BLaER1 treated with 17β-estradiol and CSF1 and Interleukin-3, amounts not matched to agents 10 nM and 100 nM (cell line): ENCODE measurements around the gene NKTR.
A peak's percentile ranks its signal among the peaks of the same experiment; 100 is the strongest.
"Not testable (repeated sequence)": the region's sequence is repeated elsewhere in the genome, so short reads cannot be mapped to it uniquely, and the experiment has no call there.

Experiments
- H3K27ac ChIP-seq, 11 experiments: shearing (Covaris generic); formaldehyde crosslinking; 2 replicates each; pipeline ENCODE4 v1.8.1; 2022
- H3K27me3 ChIP-seq, 11 experiments: shearing (Covaris generic); formaldehyde crosslinking; 2 replicates each; pipeline ENCODE4 v1.8.1; 2022
- H3K36me3 ChIP-seq, 11 experiments: shearing (Covaris generic); formaldehyde crosslinking; 2 replicates each; pipeline ENCODE4 v1.8.1; 2022
- H3K4me1 ChIP-seq, 10 experiments: shearing (Covaris generic); formaldehyde crosslinking; 2 replicates each; pipeline ENCODE4 v1.8.1; 2022
- H3K4me2 ChIP-seq, 11 experiments: shearing (Covaris generic); formaldehyde crosslinking; 2 replicates each; pipeline ENCODE4 v1.8.1; 2022
- H3K4me3 ChIP-seq, 10 experiments: shearing (Covaris generic); formaldehyde crosslinking; 2 replicates each; pipeline ENCODE4 v1.8.1; 2022
- H3K9ac ChIP-seq, 11 experiments: shearing (Covaris generic); formaldehyde crosslinking; 2 replicates each; pipeline ENCODE4 v1.8.1; 2022
- H3K9me3 ChIP-seq, 11 experiments: shearing (Covaris generic); formaldehyde crosslinking; replicated peaks in 1 of 11; 2 replicates each; pipeline ENCODE4 v1.8.1; 2022
- H4K20me1 ChIP-seq, 11 experiments: shearing (Covaris generic); formaldehyde crosslinking; 2 replicates each; pipeline ENCODE4 v1.8.1; 2022
- Cebpa-rat ChIP-seq, 11 experiments: shearing (Covaris generic); IDR thresholded peaks; 2 replicates each; pipeline ENCODE4 v1.8.1; 2022

The NKTR gene

GRCh38 chr3:42575137-42575741 lies 25.2 kb upstream of the NKTR start:
- Histone ChIP-seq H3K4me3 (peak overlapping the region in 1 of 10 experiments; percentile 12; a peak in 1 of 20 replicates), H3K4me1 (peaks cover 3 to 16% (median 4%) of the 10 kb centered on the region in 10 experiments), H4K20me1 (peaks cover 0 to 32% (median 7%) of the 10 kb centered on the region in 11 experiments; a peak in 10 of 22 replicates), H3K9me3 (peaks cover 21 to 32% (median 29%) of the 10 kb centered on the region in 11 experiments), H3K9ac (no peak overlapping the region), H3K27me3 (no peaks in the 10 kb centered on the region), H3K27ac (no peak overlapping the region), H3K36me3 (peaks cover 36 to 87% (median 57%) of the 10 kb centered on the region in 11 experiments), H3K4me2 (no peak overlapping the region)
- TF ChIP-seq Cebpa-rat (IDR thresholded peaks at IDR 0.05), result no peak

- no peaks in the 10 kb centered on the region for H3K27me3 ChIP-seq
- H3K9ac ChIP-seq, result no peak overlapping the region
- no peak overlapping the region for H3K27ac ChIP-seq
- no peak overlapping the region for H3K4me3 ChIP-seq
- peaks cover 0 to 12% (median 0%) of the 10 kb centered on the region in 11 experiments; a peak in 3 of 22 replicates for H4K20me1 ChIP-seq
- H3K36me3 ChIP-seq, result peaks cover 32 to 60% (median 49%) of the 10 kb centered on the region in 11 experiments
- H3K4me2 ChIP-seq, result no peak overlapping the region
- peaks cover 21 to 32% (median 29%) of the 10 kb centered on the region in 11 experiments for H3K9me3 ChIP-seq
- H3K4me1 ChIP-seq, result peaks cover 22 to 27% (median 23%) of the 10 kb centered on the region in 10 experiments
- TF ChIP-seq Cebpa-rat (IDR thresholded peaks at IDR 0.05), result no peak
These were observed 22.4 kb upstream of the NKTR start for GRCh38 chr3:42578054-42578453.

DNA sequence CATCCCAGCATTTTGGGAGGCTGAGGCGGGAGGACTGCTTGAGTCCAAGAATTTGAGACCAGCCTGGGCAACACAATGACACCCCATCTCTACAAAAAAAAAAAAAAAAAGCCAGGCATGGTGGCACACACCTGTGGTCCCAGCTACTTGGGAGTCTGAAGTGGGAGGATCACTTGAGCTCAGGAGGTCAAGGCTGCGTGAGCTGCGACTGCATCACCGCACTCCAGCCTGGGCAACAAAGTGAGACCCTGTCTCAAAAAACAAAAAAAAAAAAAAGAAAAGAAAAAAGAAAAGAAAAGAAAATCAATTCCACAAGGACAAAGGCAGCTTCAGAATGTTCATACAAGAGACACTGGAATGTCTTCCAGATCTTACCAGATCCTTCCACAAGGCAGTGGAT lies 21.1 kb upstream of the NKTR start:
- Histone ChIP-seq H3K9ac (peak overlapping the region in 2 of 11 experiments; percentile 36 to 88; a peak in 2 of 22 replicates), H3K4me1 (peaks cover 25 to 32% (median 28%) of the 10 kb centered on the region in 10 experiments), H3K4me2 (peak overlapping the region in 1 of 11 experiments; percentile 94; a peak in 1 of 22 replicates), H3K9me3 (peaks cover 16 to 26% (median 18%) of the 10 kb centered on the region in 11 experiments), H3K36me3 (peaks cover 19 to 47% (median 37%) of the 10 kb centered on the region in 11 experiments), H4K20me1 (peaks cover 0 to 12% (median 0%) of the 10 kb centered on the region in 11 experiments; a peak in 1 of 22 replicates)
- H3K27me3 ChIP-seq, H3K4me3 ChIP-seq, H3K27ac ChIP-seq: not testable (repeated sequence)

GRCh38 chr3:42581400-42581708 lies 19.1 kb upstream of the NKTR start:
- no peaks in the 10 kb centered on the region for H3K27me3 ChIP-seq
- H3K4me2 ChIP-seq, result peak overlapping the region; percentile 72 to 95 (median 91)
- TF ChIP-seq Cebpa-rat (IDR thresholded peaks at IDR 0.05), result no peak

GRCh38 chr3:42581709-42582473 lies 18.6 kb upstream of the NKTR start, which contains the start of gene SEC22C:
Gene SEC22C (minus strand): TSS chr3:42581967. CDS start chr3:42569046, 12,921 bp downstream.
- peaks cover 0 to 12% (median 0%) of the 10 kb centered on the region in 11 experiments; a peak in 1 of 22 replicates for H4K20me1 ChIP-seq
- peak within 1 kb of the TSS; percentile 75 to 89 (median 81) for H3K27ac ChIP-seq
- H3K4me2 ChIP-seq, result peak within 1 kb of the TSS; percentile 76 to 95 (median 91)
- H3K4me1 ChIP-seq, result peaks cover 25 to 32% (median 28%) of the 10 kb centered on the region in 10 experiments
- H3K9me3 ChIP-seq, result peaks cover 0 to 7% (median 0%) of the 10 kb centered on the region in 11 experiments; a peak in 3 of 22 replicates
- peak within 1 kb of the TSS; percentile 71 to 90 (median 81) for H3K4me3 ChIP-seq
- no peak for TF ChIP-seq Cebpa-rat (IDR thresholded peaks at IDR 0.05)
- no peaks in the 10 kb centered on the region for H3K27me3 ChIP-seq
- H3K36me3 ChIP-seq, result peaks cover 4 to 27% (median 18%) of the 10 kb centered on the region in 11 experiments; a peak in 18 of 22 replicates
- H3K9ac ChIP-seq, result peak within 1 kb of the TSS; percentile 81 to 89 (median 88)

More at GRCh38 chr3:42581400-42581708, 19.1 kb upstream of the NKTR start:
- peaks cover 0 to 7% (median 0%) of the 10 kb centered on the region in 11 experiments; a peak in 4 of 22 replicates for H3K9me3 ChIP-seq
- peaks cover 25 to 32% (median 28%) of the 10 kb centered on the region in 10 experiments for H3K4me1 ChIP-seq
- H3K9ac ChIP-seq, result peak overlapping the region; percentile 81 to 89 (median 88)
- H4K20me1 ChIP-seq, result peaks cover 0 to 12% (median 0%) of the 10 kb centered on the region in 11 experiments; a peak in 1 of 22 replicates
- H3K27ac ChIP-seq, result peak overlapping the region; percentile 75 to 89 (median 81)
- peaks cover 4 to 29% (median 19%) of the 10 kb centered on the region in 11 experiments; a peak in 18 of 22 replicates for H3K36me3 ChIP-seq
- H3K4me3 ChIP-seq, result peak overlapping the region; percentile 71 to 90 (median 81)

- no peak for TF ChIP-seq Cebpa-rat (IDR thresholded peaks at IDR 0.05)
- H3K9me3 ChIP-seq, result peaks cover 0 to 4% (median 0%) of the 10 kb centered on the region in 11 experiments; a peak in 3 of 22 replicates
- H4K20me1 ChIP-seq, result peaks cover 0 to 12% (median 0%) of the 10 kb centered on the region in 11 experiments; a peak in 1 of 22 replicates
- H3K27ac ChIP-seq, result peak overlapping the region; percentile 75 to 89 (median 81); a peak in 20 of 22 replicates
- peaks cover 25 to 32% (median 28%) of the 10 kb centered on the region in 10 experiments for H3K4me1 ChIP-seq
- H3K36me3 ChIP-seq, result peaks cover 4 to 20% (median 14%) of the 10 kb centered on the region in 11 experiments; a peak in 18 of 22 replicates
- H3K4me2 ChIP-seq, result peak overlapping the region; percentile 76 to 95 (median 91)
- H3K27me3 ChIP-seq, result no peaks in the 10 kb centered on the region
- peak overlapping the region; percentile 71 to 90 (median 81) for H3K4me3 ChIP-seq
- H3K9ac ChIP-seq, result peak overlapping the region; percentile 81 to 89 (median 88)
These were observed 17.9 kb upstream of the NKTR start for GRCh38 chr3:42582474-42583070.

- TF ChIP-seq Cebpa-rat (IDR thresholded peaks at IDR 0.05), result no peak
- H3K27ac ChIP-seq, result no peak overlapping the region
These were observed 11.9 kb upstream of the NKTR start for GRCh38 chr3:42588625-42589024.

More at GRCh38 chr3:42588625-42589024, 11.9 kb upstream of the NKTR start:
- Histone ChIP-seq H3K36me3 (peaks cover 4 to 21% (median 17%) of the 10 kb centered on the region in 11 experiments; a peak in 21 of 22 replicates), H3K4me3 (no peak overlapping the region), H3K9ac (no peak overlapping the region), H3K9me3 (no peaks in the 10 kb centered on the region), H3K4me2 (no peak overlapping the region), H3K27me3 (no peaks in the 10 kb centered on the region), H3K4me1 (peaks cover 26 to 39% (median 31%) of the 10 kb centered on the region in 10 experiments), H4K20me1 (peaks cover 0 to 21% (median 3%) of the 10 kb centered on the region in 11 experiments; a peak in 8 of 22 replicates)
